B cell (primary cell): ENCODE results near the gene PLS3. TPM values are rescaled to one million over a fixed set of nuclear protein-coding genes. Genes with fewer than 3 reads are reported as not detected.

ENCODE experiments used
- ATAC-seq: fragments of 200-7000 bp; cut with Tn5 transposase; one replicate; pipeline ENCODE4 v1.10.0; 2021; ENCODE audit warnings: low read depth, mild to moderate bottlenecking, moderate number of reproducible peaks, moderate library complexity
- CTCF ChIA-PET: fragments of 350-600 bp; sonication (Branson Sonifier 250); formaldehyde crosslinking; loops from one replicate; lab custom pipeline; 2021; ENCODE audit warnings: antibody characterized with exemption, inconsistent platforms; lab: Charles Lee
- POLR2A ChIA-PET: fragments of 350-600 bp; sonication (Branson Sonifier 250); formaldehyde crosslinking; loops from one replicate; lab custom pipeline; 2021; ENCODE audit warnings: antibody characterized with exemption; lab: Charles Lee
- DNase-seq: peaks from one replicate; pipeline ENCODE4 v3.0.0; 2013
- H2AFZ ChIP-seq: 2 replicates; pipeline ENCODE4 v1.6.1; 2012; ENCODE audit warnings: mild to moderate bottlenecking, low read depth, low read length; ENCODE audit not compliant: insufficient read depth, poor library complexity, severe bottlenecking
- H3K27ac ChIP-seq, 2 donors: 1 replicate in 1 of 2; 2 replicates in 1 of 2; pipeline ENCODE4 v1.5.1; 2012 to 2013; ENCODE audit warnings: low read length in 2 of 2, mild to moderate bottlenecking in 2 of 2, moderate library complexity in 1 of 2
- H3K27me3 ChIP-seq, 4 experiments: fragments of 200-600 bp in 1 of 4; sonication (generic) in 1 of 4; replicated peaks in 1 of 4; 1 replicate in 2 of 4; 2 replicates in 2 of 4; pipeline versions ENCODE4 v1.6.1 to v1.7.0; 2013 to 2016; ENCODE audit warnings: low read length in 3 of 4, mild to moderate bottlenecking in 2 of 4, mixed read lengths in 1 of 4, moderate library complexity in 1 of 4; ENCODE audit not compliant: insufficient read depth in 4 of 4, control insufficient read depth in 3 of 4; ENCODE audit errors: control extremely low read depth in 1 of 4
- H3K36me3 ChIP-seq, 2 experiments: replicated peaks in 1 of 2; 1 replicate in 1 of 2; 2 replicates in 1 of 2; pipeline versions ENCODE4 v1.6.1 to v1.7.1; 2013; ENCODE audit warnings: low read length in 1 of 2; ENCODE audit not compliant: insufficient read depth in 2 of 2, control insufficient read depth in 1 of 2; ENCODE audit errors: control extremely low read depth in 1 of 2, extremely low read depth in 1 of 2
- H3K4me1 ChIP-seq, 2 donors: fragments of 200-600 bp in 1 of 2; sonication (generic) in 1 of 2; 1 replicate in 1 of 2; 2 replicates in 1 of 2; pipeline versions ENCODE4 v1.5.1 to v1.6.1; 2013 to 2017; ENCODE audit warnings: low read length in 2 of 2; ENCODE audit not compliant: control insufficient read depth in 2 of 2, insufficient read depth in 2 of 2
- H3K4me2 ChIP-seq: replicated peaks from 2 replicates; pipeline ENCODE3; 2012; ENCODE audit warnings: mild to moderate bottlenecking, low read depth, low read length; ENCODE audit not compliant: poor library complexity, severe bottlenecking
- H3K4me3 ChIP-seq, 5 experiments: fragments of 200-600 bp in 1 of 5; sonication (generic) in 1 of 5; 1 replicate in 3 of 5; 2 replicates in 2 of 5; pipeline versions ENCODE4 v1.5.1 to v1.7.0; 2011 to 2016; ENCODE audit warnings: low read length in 4 of 5, mild to moderate bottlenecking in 4 of 5, low read depth in 2 of 5, control low read depth in 1 of 5, moderate library complexity in 1 of 5; ENCODE audit not compliant: insufficient read depth in 1 of 5; ENCODE audit errors: control extremely low read depth in 1 of 5, extremely low read depth in 1 of 5
- H3K79me2 ChIP-seq: fragments of 200-600 bp; sonication (generic); one replicate; pipeline ENCODE4 v1.6.0; 2016; ENCODE audit warnings: low read length; ENCODE audit not compliant: control insufficient read depth, insufficient read depth
- H3K9ac ChIP-seq: fragments of 200-600 bp; sonication (generic); 2 replicates; pipeline ENCODE4 v1.6.1; 2017; ENCODE audit warnings: mild to moderate bottlenecking, low read length, moderate library complexity
- H3K9me3 ChIP-seq, 3 donors: one replicate each; pipeline versions ENCODE4 v1.6.1 to v1.7.1; 2013; ENCODE audit warnings: low read length in 2 of 3; ENCODE audit not compliant: control insufficient read depth in 2 of 3, insufficient read depth in 1 of 3; ENCODE audit errors: control extremely low read depth in 1 of 3
- H4K20me1 ChIP-seq: 2 replicates; pipeline ENCODE4 v1.6.0; 2012; ENCODE audit warnings: mild to moderate bottlenecking, low read length; ENCODE audit not compliant: insufficient read depth, control insufficient read depth, poor library complexity, severe bottlenecking
- H3K27ac Mint-ChIP-seq: one replicate; pipeline ENCODE4 v1.8.0; 2021; ENCODE audit warnings: mixed read lengths
- H3K27me3 Mint-ChIP-seq: one replicate; pipeline ENCODE4 v1.8.0; 2021; ENCODE audit warnings: mixed read lengths
- H3K4me1 Mint-ChIP-seq: one replicate; pipeline ENCODE4 v1.8.0; 2021; ENCODE audit warnings: mixed read lengths
- H3K4me3 Mint-ChIP-seq: one replicate; pipeline ENCODE4 v1.8.0; 2021; ENCODE audit warnings: mixed read lengths
- H3K9me3 Mint-ChIP-seq: one replicate; pipeline ENCODE4 v1.8.0; 2022; ENCODE audit warnings: mixed read lengths; ENCODE audit not compliant: insufficient read depth
- EZH2 ChIP-seq: IDR thresholded peaks from 2 replicates; pipeline ENCODE4 v1.6.1; 2012; ENCODE audit warnings: borderline replicate concordance, low read depth, mild to moderate bottlenecking, moderate library complexity, low read length; ENCODE audit not compliant: insufficient read depth, poor library complexity, severe bottlenecking
- WGBS: methylation state at CpG from one replicate; pipeline ENCODE4 v1.1.5; 2013; ENCODE audit warnings: missing lambda C conversion rate; ENCODE audit not compliant: insufficient coverage; 5-methylcytosine and 5-hydroxymethylcytosine counted together
- intact Hi-C: fragments of 100-400 bp; cut with micrococcal nuclease; formaldehyde crosslinking; loops from one replicate; pipeline ENCODE4 v1.10.0; 2022
- polyA plus RNA-seq: library from polyadenylated mRNA; depleted of rRNA; stranded (reverse); fragments of >200 nt; gene quantifications from 2 replicates; pipeline ENCODE4 v1.2.3, GENCODE V29; 2012
- total RNA-seq, 2 donors: library from RNA; stranded (reverse); fragments of 120-200 nt in 1 of 2; gene quantifications; 1 replicate in 1 of 2; 2 replicates in 1 of 2; pipeline versions ENCODE4 v1.2.3 to v1.2.4, GENCODE V29; 2013 to 2022
- TF ChIP-seq, protein P1 (sequence below): fragments of 200-600 bp; IDR thresholded peaks from one replicate; pipeline ENCODE4 v1.8.0; 2022; ENCODE audit warnings: antibody characterized with exemption, mild to moderate bottlenecking

PLS3 gene
- total and polyA plus RNA-seq, 2 donors (not counting 1 experiment from before 2014, with no cell fraction given): not detected

DNA sequence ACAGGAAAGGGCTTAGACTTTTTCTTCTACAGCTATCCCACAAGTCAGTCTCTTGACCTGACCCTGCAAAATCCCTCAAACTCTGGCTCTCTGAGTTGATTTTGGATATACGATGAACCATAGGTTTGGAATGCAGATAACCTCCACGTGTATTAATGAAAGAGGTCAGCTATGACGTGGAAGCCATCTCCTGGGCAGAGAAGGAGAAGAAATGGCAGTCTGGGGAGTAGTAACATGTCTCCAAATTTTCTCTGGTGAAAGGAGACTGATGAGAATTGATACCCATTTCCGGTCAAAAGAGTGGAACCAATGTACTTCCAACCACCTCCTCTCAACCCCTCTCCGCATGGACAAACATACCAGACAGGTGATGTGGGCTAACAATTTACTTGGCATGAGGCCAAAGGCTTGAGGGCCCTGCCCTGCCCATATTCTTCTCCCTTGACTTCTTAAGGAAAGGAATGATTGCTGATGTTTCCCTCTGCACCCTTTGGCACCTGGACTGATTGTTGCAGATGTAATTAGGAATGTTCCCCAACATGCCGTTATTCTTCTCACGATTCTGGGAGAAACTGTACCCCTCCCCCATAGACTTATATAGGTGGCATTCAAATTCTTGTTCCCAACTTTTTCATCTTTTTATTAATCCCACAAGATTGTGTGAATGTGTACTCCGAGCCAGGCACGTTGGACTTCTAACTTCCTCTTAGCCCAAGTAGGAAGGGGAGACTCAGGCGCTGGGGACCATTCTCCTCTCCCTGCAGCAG, 580 bp upstream of the PLS3 start:
- Mint-ChIP-seq H3K9me3 (no peaks in the 10 kb centered on the region), H3K4me1 (peaks cover 7% of the 10 kb centered on the region), H3K4me3 (peak overlapping the region; percentile 41), H3K27ac (no peak overlapping the region), H3K27me3 (peaks cover 18% of the 10 kb centered on the region)
- Histone ChIP-seq H3K27ac (no peak overlapping the region), H4K20me1 (no peaks in the 10 kb centered on the region), H3K36me3 (no peaks in the 10 kb centered on the region), H3K27me3 (peaks cover 0 to 12% (median 1%) of the 10 kb centered on the region in 4 experiments), H3K4me2 (peak overlapping the region; percentile 32), H3K9ac (no peak overlapping the region), H3K4me1 (peaks cover 7 to 11% of the 10 kb centered on the region in 2 donors), H3K79me2 (no peaks in the 10 kb centered on the region), H3K4me3 (no peak overlapping the region), H2AFZ (no peak overlapping the region), H3K9me3 (no peaks in the 10 kb centered on the region)
- ATAC-seq (no peak), DNase-seq (no peak)
- 100% methylated on average over 2 of the region's 10 CpGs for WGBS
- TF ChIP-seq EZH2: no peak
- TF ChIP-seq, protein P1, sequence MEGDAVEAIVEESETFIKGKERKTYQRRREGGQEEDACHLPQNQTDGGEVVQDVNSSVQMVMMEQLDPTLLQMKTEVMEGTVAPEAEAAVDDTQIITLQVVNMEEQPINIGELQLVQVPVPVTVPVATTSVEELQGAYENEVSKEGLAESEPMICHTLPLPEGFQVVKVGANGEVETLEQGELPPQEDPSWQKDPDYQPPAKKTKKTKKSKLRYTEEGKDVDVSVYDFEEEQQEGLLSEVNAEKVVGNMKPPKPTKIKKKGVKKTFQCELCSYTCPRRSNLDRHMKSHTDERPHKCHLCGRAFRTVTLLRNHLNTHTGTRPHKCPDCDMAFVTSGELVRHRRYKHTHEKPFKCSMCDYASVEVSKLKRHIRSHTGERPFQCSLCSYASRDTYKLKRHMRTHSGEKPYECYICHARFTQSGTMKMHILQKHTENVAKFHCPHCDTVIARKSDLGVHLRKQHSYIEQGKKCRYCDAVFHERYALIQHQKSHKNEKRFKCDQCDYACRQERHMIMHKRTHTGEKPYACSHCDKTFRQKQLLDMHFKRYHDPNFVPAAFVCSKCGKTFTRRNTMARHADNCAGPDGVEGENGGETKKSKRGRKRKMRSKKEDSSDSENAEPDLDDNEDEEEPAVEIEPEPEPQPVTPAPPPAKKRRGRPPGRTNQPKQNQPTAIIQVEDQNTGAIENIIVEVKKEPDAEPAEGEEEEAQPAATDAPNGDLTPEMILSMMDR: no peak
- intact Hi-C loops: no loop called here
- POLR2A ChIA-PET: no interaction called here
- CTCF ChIA-PET: no interaction called here
